GM18517 (cell line): ENCODE measurements around the gene PYGO1.
"Not testable (repeated sequence)": the region's sequence is repeated elsewhere in the genome, so short reads cannot be mapped to it uniquely, and the experiment has no call there.

Experiments used
- ATAC-seq: cut with Tn5 transposase; IDR thresholded peaks from one replicate; pipeline ENCODE4 v1.9.1; 2021; ENCODE audit warnings: mild to moderate bottlenecking, moderate library complexity; ENCODE audit not compliant: unreplicated experiment

Gene PYGO1

GRCh38 chr15:55588070-55588814, at the start of gene PYGO1:
Gene PYGO1, minus strand, starts transcription at chr15:55588345. Its CDS starts 462 bp downstream, at chr15:55587883.
- ATAC-seq = no peak

- no peak for ATAC-seq
Measured at GRCh38 chr15:55637086-55637485, 48.9 kb upstream of the PYGO1 start.

GRCh38 chr15:55633731-55634130, 45.6 kb upstream of the PYGO1 start:
- ATAC-seq = no peak

GRCh38 chr15:55632434-55632833, 44.3 kb upstream of the PYGO1 start:
- no peak for ATAC-seq

GRCh38 chr15:55630858-55631257, 42.7 kb upstream of the PYGO1 start:
- no peak for ATAC-seq

- no peak for ATAC-seq
Measured at GRCh38 chr15:55628369-55628730, 40.2 kb upstream of the PYGO1 start.

GRCh38 chr15:55627730-55628368, 39.7 kb upstream of the PYGO1 start:
- ATAC-seq = no peak

GRCh38 chr15:55619783-55620182, 31.6 kb upstream of the PYGO1 start:
- no peak for ATAC-seq

GRCh38 chr15:55618387-55618786, 30.2 kb upstream of the PYGO1 start:
- no peak for ATAC-seq

GRCh38 chr15:55615445-55615844, 27.3 kb upstream of the PYGO1 start:
- no peak for ATAC-seq

- no peak for ATAC-seq
Measured at GRCh38 chr15:55613727-55614126, 25.6 kb upstream of the PYGO1 start.

GRCh38 chr15:55606214-55606613, 18.1 kb upstream of the PYGO1 start:
- no peak for ATAC-seq

GRCh38 chr15:55601374-55601773, 13.2 kb upstream of the PYGO1 start:
- no peak for ATAC-seq

GRCh38 chr15:55599439-55599838, 11.3 kb upstream of the PYGO1 start:
- no peak for ATAC-seq

GRCh38 chr15:55593019-55593418, 4.9 kb upstream of the PYGO1 start:
- ATAC-seq = not testable (repeated sequence)

- no peak for ATAC-seq
Measured at GRCh38 chr15:55590788-55591187, 2.6 kb upstream of the PYGO1 start.

- no peak for ATAC-seq
Measured at GRCh38 chr15:55589287-55589686, 1.1 kb upstream of the PYGO1 start.

GRCh38 chr15:55588815-55589115, 620 bp upstream of the PYGO1 start:
- ATAC-seq = no peak

GRCh38 chr15:55587321-55588069, 650 bp downstream of the PYGO1 start:
- no peak for ATAC-seq

GRCh38 chr15:55586808-55587207, 1.3 kb downstream of the PYGO1 start:
- no peak for ATAC-seq

GRCh38 chr15:55576943-55577342, 11.2 kb downstream of the PYGO1 start:
- no peak for ATAC-seq

- no peak for ATAC-seq
Measured at GRCh38 chr15:55574096-55574495, 14.0 kb downstream of the PYGO1 start.
